Osteoblast (primary cell): ENCODE results near the gene ERG. TPM values are rescaled to one million over a fixed set of nuclear protein-coding genes. Genes with fewer than 3 reads are reported as not detected.

Experiments
- DNase-seq: peaks from one replicate; pipeline ENCODE4 v3.0.0; 2011; ENCODE audit warnings: low spot score, mixed read lengths; ENCODE audit not compliant: insufficient read length; ENCODE audit errors: missing footprints
- H2AFZ ChIP-seq: 2 replicates; pipeline ENCODE4 v1.6.0; 2011; ENCODE audit warnings: mild to moderate bottlenecking, low read length
- H3K27ac ChIP-seq: 2 replicates; pipeline ENCODE4 v1.5.1; 2011; ENCODE audit warnings: mild to moderate bottlenecking, low read depth, low read length, moderate library complexity
- H3K27me3 ChIP-seq: 2 replicates; pipeline ENCODE4 v1.6.0; 2012; ENCODE audit warnings: mild to moderate bottlenecking, control low read depth, inconsistent platforms, low read length, moderate library complexity; ENCODE audit not compliant: insufficient read depth
- H3K36me3 ChIP-seq: 2 replicates; pipeline ENCODE4 v1.5.1; 2011; ENCODE audit warnings: mild to moderate bottlenecking, low read length, control low read depth, moderate library complexity; ENCODE audit not compliant: insufficient read depth
- H3K4me1 ChIP-seq: 2 replicates; pipeline ENCODE4 v1.5.1; 2011; ENCODE audit warnings: mild to moderate bottlenecking, low read length, control low read depth, moderate library complexity; ENCODE audit not compliant: insufficient read depth
- H3K4me2 ChIP-seq: 2 replicates; pipeline ENCODE4 v1.6.0; 2011; ENCODE audit warnings: mild to moderate bottlenecking, low read length; ENCODE audit not compliant: insufficient read depth
- H3K4me3 ChIP-seq: fragments of 200-600 bp; sonication (generic); 3 replicates; pipeline ENCODE4 v1.5.1; 2012; ENCODE audit warnings: mild to moderate bottlenecking, low read length, inconsistent platforms; ENCODE audit not compliant: insufficient read depth
- H3K79me2 ChIP-seq: 2 replicates; pipeline ENCODE4 v1.6.0; 2012; ENCODE audit warnings: mild to moderate bottlenecking, low read length, control low read depth, inconsistent platforms; ENCODE audit not compliant: insufficient read depth
- H3K9me3 ChIP-seq: 2 replicates; pipeline ENCODE4 v1.5.1; 2011; ENCODE audit warnings: low read depth, low read length, control low read depth
- H4K20me1 ChIP-seq: 2 replicates; pipeline ENCODE4 v1.6.0; 2012; ENCODE audit warnings: mild to moderate bottlenecking, low read length, control low read depth; ENCODE audit not compliant: insufficient read depth
- total RNA-seq: library from RNA; depleted of rRNA; stranded (reverse); fragments of >200 nt; gene quantifications from 2 replicates; pipeline ENCODE4 v1.2.3, GENCODE V29; 2012
- TF ChIP-seq, protein P1 (sequence below): IDR thresholded peaks from 2 replicates; pipeline ENCODE4 v1.5.1; 2011; ENCODE audit warnings: mild to moderate bottlenecking, low read depth, low read length, moderate library complexity; ENCODE audit errors: extremely low read depth

The ERG gene
- total RNA-seq, 1 donor, result 1.1 TPM

DNA sequence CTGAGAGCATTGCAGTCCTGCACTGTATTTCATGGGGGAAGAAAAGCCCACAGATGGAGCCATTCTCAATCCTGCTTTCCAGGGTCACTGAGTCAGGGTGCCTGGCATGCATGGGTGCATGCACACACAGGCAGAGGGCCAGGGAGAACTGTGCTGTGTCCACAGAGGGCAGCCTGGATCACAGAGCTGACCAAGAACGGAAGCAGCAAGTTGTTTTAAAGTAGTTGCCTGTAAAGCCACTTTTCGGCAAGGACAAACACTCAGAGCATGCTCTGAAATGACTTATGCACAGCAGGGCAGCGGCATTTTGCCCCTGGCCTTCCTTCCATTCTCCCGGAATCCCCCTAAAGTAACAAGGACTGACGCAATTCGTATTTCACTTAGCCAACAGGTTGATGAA lies 3.6 kb downstream of the ERG start:
- no peaks in the 10 kb centered on the region for H3K36me3 ChIP-seq
- no peak overlapping the region for H3K27ac ChIP-seq
- H3K4me1 ChIP-seq, result peaks cover 6% of the 10 kb centered on the region
- H3K4me2 ChIP-seq, result peak overlapping the region; percentile 54
- DNase-seq, result peak; percentile 80
- H3K9me3 ChIP-seq, result no peaks in the 10 kb centered on the region
- peak overlapping the region; percentile 13 for H2AFZ ChIP-seq
- no peaks in the 10 kb centered on the region for H4K20me1 ChIP-seq
- no peak overlapping the region for H3K4me3 ChIP-seq
- TF ChIP-seq, protein P1, sequence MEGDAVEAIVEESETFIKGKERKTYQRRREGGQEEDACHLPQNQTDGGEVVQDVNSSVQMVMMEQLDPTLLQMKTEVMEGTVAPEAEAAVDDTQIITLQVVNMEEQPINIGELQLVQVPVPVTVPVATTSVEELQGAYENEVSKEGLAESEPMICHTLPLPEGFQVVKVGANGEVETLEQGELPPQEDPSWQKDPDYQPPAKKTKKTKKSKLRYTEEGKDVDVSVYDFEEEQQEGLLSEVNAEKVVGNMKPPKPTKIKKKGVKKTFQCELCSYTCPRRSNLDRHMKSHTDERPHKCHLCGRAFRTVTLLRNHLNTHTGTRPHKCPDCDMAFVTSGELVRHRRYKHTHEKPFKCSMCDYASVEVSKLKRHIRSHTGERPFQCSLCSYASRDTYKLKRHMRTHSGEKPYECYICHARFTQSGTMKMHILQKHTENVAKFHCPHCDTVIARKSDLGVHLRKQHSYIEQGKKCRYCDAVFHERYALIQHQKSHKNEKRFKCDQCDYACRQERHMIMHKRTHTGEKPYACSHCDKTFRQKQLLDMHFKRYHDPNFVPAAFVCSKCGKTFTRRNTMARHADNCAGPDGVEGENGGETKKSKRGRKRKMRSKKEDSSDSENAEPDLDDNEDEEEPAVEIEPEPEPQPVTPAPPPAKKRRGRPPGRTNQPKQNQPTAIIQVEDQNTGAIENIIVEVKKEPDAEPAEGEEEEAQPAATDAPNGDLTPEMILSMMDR, result no peak
- no peaks in the 10 kb centered on the region for H3K79me2 ChIP-seq
- H3K27me3 ChIP-seq, result peaks cover 10% of the 10 kb centered on the region

DNA sequence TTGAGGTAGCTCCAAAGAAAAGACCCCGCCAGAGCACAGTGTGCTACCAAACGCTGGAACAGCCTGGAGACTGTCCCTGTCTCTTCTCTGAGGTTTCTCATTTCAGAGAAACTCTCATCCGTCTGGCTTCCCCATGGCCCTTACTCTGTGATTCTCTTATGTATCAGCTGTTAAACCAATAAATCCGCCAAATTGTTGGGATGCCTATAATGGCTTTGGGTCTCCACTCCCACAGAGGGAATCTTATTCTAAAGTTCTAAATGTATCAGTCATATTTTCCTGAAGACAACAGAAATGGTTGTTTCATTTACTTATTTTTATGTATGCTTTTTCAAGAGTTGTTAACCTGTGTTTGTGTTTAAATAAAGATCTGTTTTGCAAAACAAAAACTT lies 4.0 kb downstream of the ERG start:
- peaks cover 10% of the 10 kb centered on the region for H3K27me3 ChIP-seq
- no peaks in the 10 kb centered on the region for H3K36me3 ChIP-seq
- no peak overlapping the region for H3K4me3 ChIP-seq
- no peaks in the 10 kb centered on the region for H4K20me1 ChIP-seq
- no peaks in the 10 kb centered on the region for H3K9me3 ChIP-seq
- no peak overlapping the region for H3K27ac ChIP-seq
- no peaks in the 10 kb centered on the region for H3K79me2 ChIP-seq
- no peak for DNase-seq
- TF ChIP-seq, protein P1, result no peak
- no peak overlapping the region for H2AFZ ChIP-seq
- H3K4me1 ChIP-seq, result peaks cover 6% of the 10 kb centered on the region
- no peak overlapping the region for H3K4me2 ChIP-seq

DNA sequence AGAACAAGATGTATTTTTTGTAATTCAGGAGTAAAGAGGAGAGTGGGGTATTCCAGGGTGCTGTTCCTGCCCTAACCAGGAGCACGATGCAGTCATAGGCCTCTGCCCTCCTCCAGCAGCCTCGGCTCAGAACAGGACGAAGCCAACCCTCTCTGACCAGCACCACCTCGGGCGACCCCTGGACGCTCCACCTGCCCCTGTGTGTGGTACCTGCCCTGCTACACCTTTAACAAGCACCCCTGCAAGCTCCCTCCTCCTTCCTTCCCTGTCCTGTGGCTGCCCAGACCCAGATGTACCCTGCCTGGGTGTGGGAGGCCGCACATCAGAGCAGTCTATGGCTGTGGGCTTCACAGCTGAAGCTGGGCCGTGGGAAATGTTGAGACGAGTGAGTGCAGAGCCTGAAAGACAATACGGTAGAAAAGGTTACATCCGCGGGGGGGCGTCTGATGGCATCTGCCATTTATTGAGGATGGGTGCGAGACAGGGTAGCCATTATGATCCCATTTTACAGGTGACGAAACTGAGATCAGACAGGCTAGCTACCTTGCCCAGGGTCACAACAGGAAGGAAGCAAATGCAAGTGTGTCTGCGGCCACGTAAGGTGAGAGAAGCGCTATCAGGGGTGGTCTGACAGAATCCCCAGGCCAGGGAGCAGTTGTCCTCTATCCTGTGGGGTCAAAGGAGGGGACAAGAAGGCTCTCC lies 4.6 kb downstream of the ERG start:
- peaks cover 10% of the 10 kb centered on the region for H3K27me3 ChIP-seq
- peaks cover 6% of the 10 kb centered on the region for H3K4me1 ChIP-seq
- H3K4me3 ChIP-seq, result no peak overlapping the region
- TF ChIP-seq, protein P1, result no peak
- H4K20me1 ChIP-seq, result no peaks in the 10 kb centered on the region
- H3K4me2 ChIP-seq, result no peak overlapping the region
- H2AFZ ChIP-seq, result no peak overlapping the region
- H3K79me2 ChIP-seq, result no peaks in the 10 kb centered on the region
- no peaks in the 10 kb centered on the region for H3K9me3 ChIP-seq
- H3K36me3 ChIP-seq, result no peaks in the 10 kb centered on the region
- H3K27ac ChIP-seq, result no peak overlapping the region
- no peak for DNase-seq

GRCh38 chr21:38492007-38492406 lies 6.3 kb downstream of the ERG start:
- peaks cover 6% of the 10 kb centered on the region for H3K27me3 ChIP-seq
- H3K4me1 ChIP-seq, result peaks cover 6% of the 10 kb centered on the region
- H3K9me3 ChIP-seq, result no peaks in the 10 kb centered on the region
- H3K27ac ChIP-seq, result no peak overlapping the region
- H4K20me1 ChIP-seq, result no peaks in the 10 kb centered on the region
- H3K36me3 ChIP-seq, result no peaks in the 10 kb centered on the region
- no peaks in the 10 kb centered on the region for H3K79me2 ChIP-seq
- no peak overlapping the region for H2AFZ ChIP-seq
- H3K4me3 ChIP-seq, result no peak overlapping the region
- TF ChIP-seq, protein P1, result no peak
- H3K4me2 ChIP-seq, result no peak overlapping the region
- no peak for DNase-seq
